ENCODE measurements around the gene TIMD4. TPM values are rescaled to one million over a fixed set of nuclear protein-coding genes. Genes with fewer than 3 reads are reported as not detected.

The TIMD4 gene
- total RNA-seq, 1 donor from 2014 or later: not detected

- H3K36me3 Mint-ChIP-seq: no peaks in the 10 kb centered on the region
- Histone ChIP-seq H3K9ac (no peak overlapping the region), H3K27me3 (no peaks in the 10 kb centered on the region), H3K27ac (no peak overlapping the region), H3K4me1 (no peaks in the 10 kb centered on the region), H3K4me3 (no peak overlapping the region), H2AFZ (replicated peaks) (peak overlapping the region; percentile 28), H3K36me3 (no peaks in the 10 kb centered on the region), H4K20me1 (ENCODE audit: low read depth) (no peaks in the 10 kb centered on the region), H3K79me2 (ENCODE audit: low read depth) (no peaks in the 10 kb centered on the region), H3K4me2 (no peak overlapping the region), H3F3A (ENCODE audit: low read depth) (no peaks in the 10 kb centered on the region), H3K9me3 (ENCODE audit: low read depth) (no peaks in the 10 kb centered on the region)
- no peak overlapping the region for H3K4me3 Mint-ChIP-seq
- no peak for DNase-seq (ENCODE audit: low spot score)
- TF ChIP-seq, protein P1, sequence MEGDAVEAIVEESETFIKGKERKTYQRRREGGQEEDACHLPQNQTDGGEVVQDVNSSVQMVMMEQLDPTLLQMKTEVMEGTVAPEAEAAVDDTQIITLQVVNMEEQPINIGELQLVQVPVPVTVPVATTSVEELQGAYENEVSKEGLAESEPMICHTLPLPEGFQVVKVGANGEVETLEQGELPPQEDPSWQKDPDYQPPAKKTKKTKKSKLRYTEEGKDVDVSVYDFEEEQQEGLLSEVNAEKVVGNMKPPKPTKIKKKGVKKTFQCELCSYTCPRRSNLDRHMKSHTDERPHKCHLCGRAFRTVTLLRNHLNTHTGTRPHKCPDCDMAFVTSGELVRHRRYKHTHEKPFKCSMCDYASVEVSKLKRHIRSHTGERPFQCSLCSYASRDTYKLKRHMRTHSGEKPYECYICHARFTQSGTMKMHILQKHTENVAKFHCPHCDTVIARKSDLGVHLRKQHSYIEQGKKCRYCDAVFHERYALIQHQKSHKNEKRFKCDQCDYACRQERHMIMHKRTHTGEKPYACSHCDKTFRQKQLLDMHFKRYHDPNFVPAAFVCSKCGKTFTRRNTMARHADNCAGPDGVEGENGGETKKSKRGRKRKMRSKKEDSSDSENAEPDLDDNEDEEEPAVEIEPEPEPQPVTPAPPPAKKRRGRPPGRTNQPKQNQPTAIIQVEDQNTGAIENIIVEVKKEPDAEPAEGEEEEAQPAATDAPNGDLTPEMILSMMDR (IDR thresholded peaks at IDR 0.05): no peak
- TF ChIP-seq EZH2 (IDR thresholded peaks at IDR 0.05) (no peak), EZH2phosphoT487 (IDR thresholded peaks at IDR 0.05) (no peak)
- no peaks in the 10 kb centered on the region for H3K27me3 Mint-ChIP-seq (ENCODE audit: insufficient read depth, low read depth)
- H3K9me3 Mint-ChIP-seq: no peaks in the 10 kb centered on the region
- H3K27ac Mint-ChIP-seq: no peak overlapping the region
- H3K4me1 Mint-ChIP-seq: no peaks in the 10 kb centered on the region
Measured at GRCh38 chr5:156896546-156896945, 66.5 kb downstream of the TIMD4 start.

DNA sequence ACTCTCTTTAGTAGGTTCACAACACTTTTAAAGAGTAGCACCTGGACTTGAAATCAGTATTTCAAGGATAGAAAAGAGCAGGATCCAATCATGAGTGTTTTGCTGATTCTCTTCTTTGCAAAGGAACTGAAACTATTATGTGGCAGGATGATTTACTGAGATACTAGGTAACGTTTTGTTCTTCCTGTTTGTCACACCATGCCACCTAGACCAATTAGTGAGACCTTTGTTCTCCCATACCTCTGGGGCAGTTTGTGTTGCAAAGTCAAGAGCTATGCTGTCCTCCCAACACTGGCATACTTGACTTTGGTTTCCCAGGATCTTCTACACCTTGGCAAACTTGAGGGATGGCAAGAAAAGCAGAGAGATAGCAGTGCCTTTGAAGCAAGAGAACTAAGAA, 69.5 kb downstream of the TIMD4 start:
- Mint-ChIP-seq H3K27me3 (ENCODE audit: insufficient read depth, low read depth) (no peaks in the 10 kb centered on the region), H3K36me3 (no peaks in the 10 kb centered on the region), H3K9me3 (no peaks in the 10 kb centered on the region), H3K4me3 (no peak overlapping the region), H3K4me1 (peaks cover 3% of the 10 kb centered on the region), H3K27ac (no peak overlapping the region)
- no peak overlapping the region for H2AFZ ChIP-seq (replicated peaks)
- no peaks in the 10 kb centered on the region for H3K79me2 ChIP-seq (ENCODE audit: low read depth)
- H3K27me3 ChIP-seq: no peaks in the 10 kb centered on the region
- DNase-seq (ENCODE audit: low spot score): no peak
- H3K4me1 ChIP-seq: no peaks in the 10 kb centered on the region
- H3F3A ChIP-seq (ENCODE audit: low read depth): no peaks in the 10 kb centered on the region
- H3K9ac ChIP-seq: no peak overlapping the region
- no peaks in the 10 kb centered on the region for H4K20me1 ChIP-seq (ENCODE audit: low read depth)
- no peaks in the 10 kb centered on the region for H3K36me3 ChIP-seq
- TF ChIP-seq EZH2 (IDR thresholded peaks at IDR 0.05): no peak
- TF ChIP-seq, protein P1 (IDR thresholded peaks at IDR 0.05): no peak
- TF ChIP-seq EZH2phosphoT487 (IDR thresholded peaks at IDR 0.05): no peak
- H3K9me3 ChIP-seq (ENCODE audit: low read depth): no peaks in the 10 kb centered on the region
- H3K27ac ChIP-seq: no peak overlapping the region
- H3K4me3 ChIP-seq: no peak overlapping the region
- H3K4me2 ChIP-seq: no peak overlapping the region

- H3K27ac Mint-ChIP-seq: no peak overlapping the region
- TF ChIP-seq, protein P1 (IDR thresholded peaks at IDR 0.05): no peak
- TF ChIP-seq EZH2phosphoT487 (IDR thresholded peaks at IDR 0.05) (no peak), EZH2 (IDR thresholded peaks at IDR 0.05) (no peak)
- H3K4me3 ChIP-seq: no peak overlapping the region
Measured at GRCh38 chr5:156892864-156893263, 70.2 kb downstream of the TIMD4 start.

More at GRCh38 chr5:156892864-156893263, 70.2 kb downstream of the TIMD4 start:
- Histone ChIP-seq H3K36me3 (no peaks in the 10 kb centered on the region), H3K27ac (no peak overlapping the region), H3K79me2 (ENCODE audit: low read depth) (no peaks in the 10 kb centered on the region), H3K27me3 (no peaks in the 10 kb centered on the region), H4K20me1 (ENCODE audit: low read depth) (no peaks in the 10 kb centered on the region), H3K9ac (no peak overlapping the region), H2AFZ (replicated peaks) (no peak overlapping the region), H3K4me1 (no peaks in the 10 kb centered on the region), H3F3A (ENCODE audit: low read depth) (no peaks in the 10 kb centered on the region), H3K9me3 (ENCODE audit: low read depth) (no peaks in the 10 kb centered on the region), H3K4me2 (no peak overlapping the region)
- Mint-ChIP-seq H3K4me1 (peaks cover 3% of the 10 kb centered on the region), H3K36me3 (no peaks in the 10 kb centered on the region), H3K27me3 (ENCODE audit: insufficient read depth, low read depth) (no peaks in the 10 kb centered on the region), H3K4me3 (no peak overlapping the region), H3K9me3 (no peaks in the 10 kb centered on the region)
- no peak for DNase-seq (ENCODE audit: low spot score)

Data from neural progenitor cell (in vitro differentiated cells).